ENCODE data around the gene TUFT1.

GRCh38 chr1:151540021-151540981 is at the start of gene TUFT1:
- TF ChIP-seq CTCF (IDR thresholded peaks at IDR 0.05) = no peak
- TF ChIP-seq POLR2A (IDR thresholded peaks at IDR 0.05) = peak; percentile 80 to 91
